T-helper 1 cell treated with Interleukin-12 subunit alpha and Interleukin-12 subunit beta and Interleukin-4 antibody, amounts not matched to agents 30 ng/mL and 1 ng/mL, for 36 hours (primary cell): ENCODE measurements around the gene UBE2F. TPM values are rescaled to one million over a fixed set of nuclear protein-coding genes. Genes with fewer than 3 reads are reported as not detected.
"Not testable (repeated sequence)": the region's sequence is repeated elsewhere in the genome, so short reads cannot be mapped to it uniquely, and the experiment has no call there.

Source experiments
- intact Hi-C: fragments of 100-400 bp; cut with micrococcal nuclease; formaldehyde crosslinking; loops from one replicate; pipeline ENCODE4 v1.15.1; 2024
- total RNA-seq: library from RNA; stranded (reverse); gene quantifications from 2 replicates; pipeline ENCODE4 v1.2.3, GENCODE V29; 2022

The UBE2F gene
- total RNA-seq, 1 donor from 2014 or later: 79.1 TPM

- intact Hi-C loops: no loop called here
Measured at GRCh38 chr2:238013806-238014205, 47.0 kb downstream of the UBE2F start.

GRCh38 chr2:238015705-238016104 lies 48.9 kb downstream of the UBE2F start:
- intact Hi-C loops: loop anchor here (1.0 kb wide), 1 partner anchor 157 kb away; no protein-coding TSS in a partner anchor

- intact Hi-C loops: no loop called here
Measured at GRCh38 chr2:238016526-238016925, 49.7 kb downstream of the UBE2F start.

GRCh38 chr2:238019962-238020361 lies 53.1 kb downstream of the UBE2F start:
- intact Hi-C loops: no loop called here

GRCh38 chr2:238020816-238021215 lies 54.0 kb downstream of the UBE2F start:
- intact Hi-C loops: no loop called here

- intact Hi-C loops: no loop called here
Measured at GRCh38 chr2:238021327-238021726, 54.5 kb downstream of the UBE2F start.

- intact Hi-C loops: no loop called here
Measured at GRCh38 chr2:238022594-238023157, 55.9 kb downstream of the UBE2F start.

GRCh38 chr2:238023608-238024007 lies 56.8 kb downstream of the UBE2F start:
- intact Hi-C loops: loop anchor here (2.0 kb wide), 1 partner anchor 25 kb away; no protein-coding TSS in a partner anchor

- intact Hi-C loops: loop anchor here (2.0 kb wide), 1 partner anchor 26 kb away; no protein-coding TSS in a partner anchor
Measured at GRCh38 chr2:238024986-238025385, 58.2 kb downstream of the UBE2F start.

- intact Hi-C loops: loop anchor here (2.0 kb wide), 1 partner anchor 27 kb away; no protein-coding TSS in a partner anchor
Measured at GRCh38 chr2:238025741-238026360, 59.0 kb downstream of the UBE2F start.

- intact Hi-C loops: no loop called here
Measured at GRCh38 chr2:238027058-238027457, 60.2 kb downstream of the UBE2F start.

GRCh38 chr2:238027591-238028415 lies 61.0 kb downstream of the UBE2F start:
- intact Hi-C loops: no loop called here

GRCh38 chr2:238029853-238030252 lies 63.0 kb downstream of the UBE2F start:
- intact Hi-C loops: no loop called here

- intact Hi-C loops: no loop called here
Measured at GRCh38 chr2:238030422-238031155, 63.8 kb downstream of the UBE2F start.

- intact Hi-C loops: no loop called here
Measured at GRCh38 chr2:238031751-238032150, 64.9 kb downstream of the UBE2F start.

- intact Hi-C loops: no loop called here
Measured at GRCh38 chr2:238032755-238033337, 66.0 kb downstream of the UBE2F start.

- intact Hi-C loops: not testable (repeated sequence)
Measured at GRCh38 chr2:238033991-238034390, 67.2 kb downstream of the UBE2F start.

GRCh38 chr2:238038203-238038602 lies 71.4 kb downstream of the UBE2F start:
- intact Hi-C loops: no loop called here

GRCh38 chr2:238039151-238039550 lies 72.3 kb downstream of the UBE2F start:
- intact Hi-C loops: no loop called here

GRCh38 chr2:238039985-238040384 lies 73.2 kb downstream of the UBE2F start:
- intact Hi-C loops: no loop called here

GRCh38 chr2:238040918-238041317 lies 74.1 kb downstream of the UBE2F start:
- intact Hi-C loops: no loop called here
